GM19099 (cell line): ENCODE data around the gene KIF26B.

Source experiments
- POLR2A ChIP-seq: IDR thresholded peaks from 3 replicates; pipeline ENCODE4 v1.6.1; 2011; ENCODE audit warnings: low read depth; ENCODE audit not compliant: insufficient read length; ENCODE audit errors: extremely low read depth

Gene KIF26B

DNA sequence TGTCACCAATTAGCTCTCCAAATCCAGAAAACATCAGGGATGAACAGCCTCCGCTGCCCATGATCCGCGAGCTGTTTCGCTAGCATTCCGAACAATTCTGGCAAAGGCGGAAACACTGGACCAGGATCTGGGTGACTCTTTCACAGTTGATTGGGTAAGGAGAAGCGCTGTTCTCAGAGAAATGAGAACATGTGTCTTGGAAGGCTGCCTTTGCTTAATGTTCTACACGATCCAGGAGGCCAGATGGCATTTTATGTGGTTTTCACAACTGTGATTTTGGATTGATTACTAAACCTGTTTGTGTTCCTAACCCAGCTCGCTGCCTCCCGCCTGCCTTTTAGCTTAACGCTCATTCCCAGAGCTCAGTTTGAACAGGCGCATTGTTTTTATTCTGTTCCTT is 144.0 kb downstream of the KIF26B start:
- TF ChIP-seq POLR2A: no peak

DNA sequence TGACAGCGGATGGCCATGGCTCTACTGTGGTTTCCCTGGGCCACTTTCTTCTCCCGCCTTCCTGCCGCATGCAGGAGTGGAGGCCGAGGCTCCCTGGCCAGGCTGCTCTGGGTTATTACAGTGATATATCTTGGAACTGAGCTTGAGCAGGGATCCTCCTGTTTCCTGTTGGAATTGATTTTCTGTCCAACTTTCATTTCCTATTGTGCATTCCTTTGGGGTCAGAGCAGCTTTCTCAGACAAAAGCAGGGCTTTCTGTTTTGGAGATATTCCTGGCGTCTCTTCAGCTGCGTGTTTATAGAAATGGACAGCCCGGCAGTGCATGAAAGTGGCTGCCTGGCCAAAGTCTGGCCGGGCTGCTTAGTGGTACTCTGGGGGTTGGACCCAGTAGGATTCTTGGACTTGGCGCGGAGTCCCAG is 146.4 kb downstream of the KIF26B start:
- no peak for TF ChIP-seq POLR2A

- TF ChIP-seq POLR2A: no peak
Measured at GRCh38 chr1:245301921-245302320, 147.1 kb downstream of the KIF26B start.

GRCh38 chr1:245304698-245305097 is 149.9 kb downstream of the KIF26B start:
- TF ChIP-seq POLR2A: no peak

DNA sequence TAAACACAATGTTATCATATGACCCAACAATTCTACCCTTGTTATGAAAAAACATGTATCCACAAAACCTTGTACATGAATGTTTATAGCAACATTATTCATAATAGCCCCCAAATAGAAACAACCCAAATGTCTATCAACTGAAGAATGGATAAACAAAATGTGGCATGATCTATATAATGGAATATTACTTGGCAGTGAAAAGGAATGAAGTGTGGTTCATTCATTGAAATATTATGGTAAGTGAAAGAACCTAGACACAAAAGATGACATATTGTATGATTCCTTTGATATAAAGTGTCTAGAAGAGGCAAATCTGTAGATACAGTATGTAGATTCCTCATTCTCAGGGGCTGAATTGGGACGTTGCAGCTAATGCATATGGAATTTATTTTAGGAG is 151.2 kb downstream of the KIF26B start:
- TF ChIP-seq POLR2A: no peak

DNA sequence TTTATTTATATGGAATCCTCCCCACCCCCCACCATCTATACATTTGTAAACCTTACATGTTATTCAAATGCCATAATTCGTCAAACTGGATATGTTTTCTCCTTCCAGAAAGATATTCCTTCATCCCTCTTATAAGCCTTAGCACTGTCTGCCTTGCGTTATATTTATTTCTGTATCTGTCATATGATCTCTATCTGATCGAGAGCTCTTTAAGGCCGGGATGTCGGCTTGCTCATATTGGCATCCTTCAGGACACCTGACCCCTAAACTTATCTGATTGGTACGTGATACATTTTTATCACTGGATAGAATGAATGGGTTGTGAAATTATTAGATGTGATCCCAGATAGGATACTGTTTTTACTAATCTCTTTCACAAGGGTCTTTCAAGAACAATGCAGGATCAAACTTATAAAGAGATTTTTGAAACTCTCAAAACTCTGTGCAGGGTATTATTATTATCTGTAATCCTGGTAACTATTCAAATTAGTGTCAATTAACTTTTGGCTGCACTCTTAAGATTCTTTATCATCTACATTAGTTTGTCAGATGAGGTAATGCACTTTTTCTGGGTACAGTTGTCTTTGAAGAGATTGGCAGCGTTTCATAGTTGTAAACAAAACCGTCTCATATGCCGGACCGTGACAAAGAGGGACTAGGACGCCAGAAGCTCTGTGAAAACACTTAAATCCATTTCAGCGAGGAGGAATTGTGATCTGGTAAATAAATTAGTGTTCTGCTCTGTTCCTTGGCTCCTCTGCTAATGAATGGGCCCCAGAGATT is 152.0 kb downstream of the KIF26B start:
- TF ChIP-seq POLR2A: no peak

- no peak for TF ChIP-seq POLR2A
Measured at GRCh38 chr1:245310571-245311531, 156.1 kb downstream of the KIF26B start.

GRCh38 chr1:245311887-245312536 is 157.2 kb downstream of the KIF26B start:
- TF ChIP-seq POLR2A: no peak

DNA sequence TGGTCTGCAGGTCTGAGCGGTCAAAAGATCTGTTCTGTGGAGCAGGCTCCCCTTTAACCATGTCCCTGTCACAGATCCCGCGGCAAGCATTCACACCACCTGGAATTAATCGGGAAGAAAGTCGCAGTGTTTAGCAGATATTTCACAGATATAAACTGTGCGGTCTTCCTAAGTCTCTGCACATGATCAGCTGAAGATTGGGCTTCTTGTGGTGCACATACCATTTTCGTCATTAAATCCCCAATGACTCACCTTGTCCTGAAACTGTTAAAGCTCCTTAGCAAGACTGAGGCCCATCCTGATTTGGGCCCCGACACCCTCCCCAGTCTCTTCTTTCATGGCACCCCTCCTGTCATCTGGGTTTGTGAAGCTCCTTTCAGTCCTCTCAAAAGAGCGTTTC is 158.8 kb downstream of the KIF26B start:
- TF ChIP-seq POLR2A: no peak

- TF ChIP-seq POLR2A: no peak
Measured at GRCh38 chr1:245316784-245317183, 162.0 kb downstream of the KIF26B start.

DNA sequence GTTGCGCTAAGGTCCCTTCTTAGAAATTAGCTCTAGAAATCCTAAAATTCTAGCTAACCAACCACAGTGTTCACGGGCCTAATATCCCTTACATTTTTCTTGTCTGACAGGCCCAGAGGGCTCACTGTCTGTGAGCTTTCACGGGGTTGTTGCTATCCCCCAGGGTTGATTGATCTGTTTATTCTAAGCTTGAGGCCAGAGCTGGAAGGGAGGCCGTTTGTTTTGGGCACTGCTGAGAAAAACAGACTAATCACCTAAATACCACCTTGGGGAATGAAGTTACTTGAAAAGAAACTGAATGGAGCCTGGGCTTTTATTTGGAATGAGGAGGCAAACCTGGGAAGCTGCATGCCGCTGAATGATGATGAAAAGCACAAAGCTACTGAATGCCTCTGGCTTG is 162.4 kb downstream of the KIF26B start:
- no peak for TF ChIP-seq POLR2A

DNA sequence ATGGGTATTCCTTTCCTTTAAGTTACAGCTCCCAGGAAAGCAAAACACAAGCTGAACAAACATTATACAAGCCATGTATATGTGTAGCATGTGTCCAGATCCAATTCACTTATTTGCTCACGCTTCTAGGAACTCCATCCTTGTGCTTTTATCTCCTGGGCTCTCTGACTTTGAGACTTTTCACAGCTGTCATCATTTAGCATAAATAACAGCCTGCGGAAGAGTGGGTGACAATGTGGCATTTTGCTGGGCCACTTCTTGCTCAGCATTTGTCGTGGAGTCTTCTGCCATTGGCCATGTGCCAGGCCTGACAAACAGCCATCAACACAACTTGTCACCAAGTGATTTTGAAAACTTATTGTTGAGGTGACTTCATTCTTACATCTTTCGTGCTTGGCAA is 164.3 kb downstream of the KIF26B start:
- no peak for TF ChIP-seq POLR2A

DNA sequence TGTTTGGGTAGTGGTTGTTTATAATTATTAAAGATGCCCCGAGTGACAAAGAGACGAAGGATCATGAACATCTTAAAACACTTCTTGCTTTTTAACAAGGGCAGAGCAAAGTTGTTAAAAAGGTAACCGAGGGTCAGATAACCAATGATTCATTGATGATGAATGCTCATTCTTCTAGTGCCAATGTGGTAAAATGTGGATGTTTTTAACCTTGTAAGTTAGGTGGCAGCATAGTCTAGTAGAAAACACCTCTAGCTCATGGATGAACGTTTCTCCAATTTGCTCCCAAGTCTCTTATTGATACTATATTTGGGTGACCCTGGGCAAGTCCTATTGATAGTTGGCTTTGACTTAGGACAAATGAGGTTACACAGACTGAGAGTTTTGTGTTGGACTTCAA is 167.9 kb downstream of the KIF26B start:
- TF ChIP-seq POLR2A: no peak

- no peak for TF ChIP-seq POLR2A
Measured at GRCh38 chr1:245325922-245326795, 171.4 kb downstream of the KIF26B start.
